Measurements from ENCODE around the gene LNP1. TPM values are rescaled to one million over a fixed set of nuclear protein-coding genes. Genes with fewer than 3 reads are reported as not detected.
A peak's percentile ranks its signal among the peaks of the same experiment; 100 is the strongest.

The LNP1 gene
- total RNA-seq, 4 donors from 2014 or later: 1.8 to 3.7 (median 2.4) TPM

DNA sequence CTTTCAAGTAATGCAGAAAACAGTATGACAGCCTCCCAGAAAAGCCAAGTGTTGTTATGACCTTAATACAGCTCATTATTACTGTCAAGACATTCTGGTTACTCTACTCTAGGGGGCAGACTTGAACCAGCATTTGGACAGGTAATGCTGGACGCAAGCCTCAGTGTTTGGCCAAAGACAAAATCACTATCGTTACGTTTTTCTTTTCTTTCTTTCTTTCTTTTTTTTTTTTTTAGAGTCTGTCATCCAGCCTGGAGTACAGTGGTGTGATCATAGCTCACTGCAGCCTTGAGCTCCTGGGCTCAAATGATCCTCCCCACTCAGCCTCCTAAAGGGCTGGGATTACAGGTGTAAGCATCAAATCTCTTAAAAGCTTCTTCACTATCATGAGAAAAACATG lies 61.7 kb downstream of the LNP1 start:
- Histone ChIP-seq H3K4me3 (no peak overlapping the region), H3K27me3 (no peaks in the 10 kb centered on the region), H3K36me3 (no peaks in the 10 kb centered on the region), H3K9me3 (no peaks in the 10 kb centered on the region), H3K4me1 (no peaks in the 10 kb centered on the region), H3K27ac (replicated peaks in 1 of 4) (no peak overlapping the region)
- 0% methylated on average over 3 of the region's 3 CpGs for WGBS
- DNase-seq (ENCODE audit: extremely low spot score): peak; percentile 17
- intact Hi-C loops (cut with DNase I): loop anchor here (1.0 kb wide), 1 partner anchor 127 kb away; no protein-coding TSS in a partner anchor
- TF ChIP-seq POLR2A (IDR thresholded peaks at IDR 0.05; ENCODE audit: low read depth) (no peak), POLR2AphosphoS5 (IDR thresholded peaks at IDR 0.05) (no peak), EP300 (IDR thresholded peaks at IDR 0.05) (no peak)
- TF ChIP-seq, protein P1, sequence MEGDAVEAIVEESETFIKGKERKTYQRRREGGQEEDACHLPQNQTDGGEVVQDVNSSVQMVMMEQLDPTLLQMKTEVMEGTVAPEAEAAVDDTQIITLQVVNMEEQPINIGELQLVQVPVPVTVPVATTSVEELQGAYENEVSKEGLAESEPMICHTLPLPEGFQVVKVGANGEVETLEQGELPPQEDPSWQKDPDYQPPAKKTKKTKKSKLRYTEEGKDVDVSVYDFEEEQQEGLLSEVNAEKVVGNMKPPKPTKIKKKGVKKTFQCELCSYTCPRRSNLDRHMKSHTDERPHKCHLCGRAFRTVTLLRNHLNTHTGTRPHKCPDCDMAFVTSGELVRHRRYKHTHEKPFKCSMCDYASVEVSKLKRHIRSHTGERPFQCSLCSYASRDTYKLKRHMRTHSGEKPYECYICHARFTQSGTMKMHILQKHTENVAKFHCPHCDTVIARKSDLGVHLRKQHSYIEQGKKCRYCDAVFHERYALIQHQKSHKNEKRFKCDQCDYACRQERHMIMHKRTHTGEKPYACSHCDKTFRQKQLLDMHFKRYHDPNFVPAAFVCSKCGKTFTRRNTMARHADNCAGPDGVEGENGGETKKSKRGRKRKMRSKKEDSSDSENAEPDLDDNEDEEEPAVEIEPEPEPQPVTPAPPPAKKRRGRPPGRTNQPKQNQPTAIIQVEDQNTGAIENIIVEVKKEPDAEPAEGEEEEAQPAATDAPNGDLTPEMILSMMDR (IDR thresholded peaks at IDR 0.05): peak; percentile 58 to 68 (median 66)

DNA sequence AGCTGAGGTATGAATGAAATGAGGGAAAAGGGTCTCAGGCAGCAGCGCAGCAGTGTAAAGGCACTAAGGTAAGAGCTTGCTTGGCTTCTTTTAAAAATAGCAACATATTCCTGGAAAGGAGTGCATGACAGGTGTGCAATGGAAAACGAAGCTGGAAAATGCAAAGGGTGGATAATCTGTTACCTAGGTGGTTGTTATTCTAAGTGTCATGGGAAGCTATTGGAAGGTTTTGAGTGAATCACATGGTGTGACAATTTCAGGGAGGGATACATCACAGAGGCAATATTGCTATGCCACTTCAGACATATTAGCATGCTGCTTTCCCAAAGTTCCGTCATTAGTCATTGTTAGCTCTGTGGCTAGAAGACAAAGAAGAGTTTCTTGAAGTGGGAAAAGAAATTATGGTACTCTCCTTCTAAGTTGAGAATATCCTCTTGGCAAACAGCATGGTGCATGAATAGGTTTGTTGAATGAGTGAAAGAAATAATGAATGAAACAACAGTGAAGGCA lies 62.4 kb downstream of the LNP1 start:
- Histone ChIP-seq H3K4me3 (no peak overlapping the region), H3K36me3 (no peaks in the 10 kb centered on the region), H3K9me3 (no peaks in the 10 kb centered on the region), H3K27me3 (no peaks in the 10 kb centered on the region), H3K4me1 (no peaks in the 10 kb centered on the region), H3K27ac (replicated peaks in 1 of 4) (no peak overlapping the region)
- peak; percentile 60 for DNase-seq (ENCODE audit: extremely low spot score)
- 73% methylated on average over 3 of the region's 3 CpGs for WGBS
- no peak for TF ChIP-seq POLR2AphosphoS5 (IDR thresholded peaks at IDR 0.05)
- TF ChIP-seq EP300 (IDR thresholded peaks at IDR 0.05): no peak
- TF ChIP-seq POLR2A (IDR thresholded peaks at IDR 0.05; ENCODE audit: low read depth): no peak
- TF ChIP-seq, protein P1 (IDR thresholded peaks at IDR 0.05): no peak
- intact Hi-C loops (cut with DNase I): loop anchor here (1.0 kb wide), 1 partner anchor 127 kb away; no protein-coding TSS in a partner anchor

DNA sequence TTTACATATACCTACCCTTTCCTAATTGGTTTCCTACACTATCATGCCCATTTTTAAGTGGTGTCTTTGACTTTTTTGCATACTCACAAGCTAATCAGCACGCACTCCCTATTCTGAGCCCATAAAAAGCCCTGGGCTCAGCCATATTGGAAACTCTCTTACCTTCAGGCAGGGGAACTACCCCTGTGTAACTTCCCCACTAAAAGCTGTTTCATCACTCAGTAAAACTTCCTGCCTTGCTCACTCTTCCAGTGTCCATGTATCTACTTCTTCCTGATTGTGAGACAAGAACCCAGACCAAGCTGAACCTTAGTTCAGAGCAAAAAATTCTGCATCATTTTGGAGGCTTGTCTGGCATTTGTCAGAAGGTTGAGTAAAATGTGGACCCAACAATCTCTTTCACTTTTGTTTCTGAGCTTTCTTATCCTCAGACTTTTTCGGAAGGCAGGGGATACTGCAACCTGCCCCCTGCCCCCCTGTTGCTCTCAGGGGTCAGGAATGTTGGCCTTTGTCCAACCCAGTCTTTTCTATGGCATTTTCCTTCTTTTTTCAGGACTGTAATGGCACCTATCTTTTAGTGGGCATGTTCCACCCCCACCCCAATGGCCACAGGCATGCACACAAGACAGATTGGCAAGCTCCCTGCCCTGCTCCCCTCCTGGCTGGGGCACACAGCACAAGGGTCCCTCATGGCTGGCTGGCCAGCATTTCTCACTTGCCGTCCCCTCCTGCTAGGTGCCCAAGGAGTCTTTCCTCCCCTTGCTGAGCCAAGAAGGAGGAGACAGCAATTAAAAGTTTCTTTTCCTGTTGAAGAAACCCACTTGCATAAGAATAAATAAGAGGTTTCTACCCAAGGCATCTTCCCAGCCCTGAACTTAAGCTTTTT lies 64.8 kb downstream of the LNP1 start:
- intact Hi-C loops (cut with DNase I): no loop called here
- TF ChIP-seq POLR2A (IDR thresholded peaks at IDR 0.05; ENCODE audit: low read depth) (no peak), EP300 (IDR thresholded peaks at IDR 0.05) (no peak), POLR2AphosphoS5 (IDR thresholded peaks at IDR 0.05) (no peak)
- TF ChIP-seq, protein P1 (IDR thresholded peaks at IDR 0.05): no peak
- Histone ChIP-seq H3K4me1 (no peaks in the 10 kb centered on the region), H3K4me3 (no peak overlapping the region), H3K9me3 (no peaks in the 10 kb centered on the region), H3K27me3 (no peaks in the 10 kb centered on the region), H3K27ac (replicated peaks in 1 of 4) (no peak overlapping the region), H3K36me3 (no peaks in the 10 kb centered on the region)
- WGBS: 78% methylated on average over 3 of the region's 3 CpGs
- DNase-seq (ENCODE audit: extremely low spot score): peak; percentile 87

DNA sequence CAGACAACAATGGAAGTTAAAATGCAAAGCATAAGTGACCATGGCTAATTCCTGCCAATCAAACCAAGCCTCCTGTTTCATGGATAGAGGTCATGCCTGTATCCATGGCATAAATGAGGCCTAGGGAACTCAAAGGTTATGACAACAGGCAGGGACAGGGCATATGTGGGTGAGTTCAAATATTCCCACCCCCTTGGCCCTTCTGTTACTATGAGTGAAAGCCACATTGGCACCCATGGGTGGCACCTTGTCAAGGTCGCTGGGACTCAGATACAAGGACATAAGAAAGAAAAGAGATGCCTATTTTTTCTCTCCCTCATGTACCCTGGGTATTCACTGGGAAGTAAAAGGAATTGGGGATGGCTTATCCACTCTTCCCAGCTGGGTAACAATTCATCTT lies 65.8 kb downstream of the LNP1 start:
- no peaks in the 10 kb centered on the region for H3K27me3 ChIP-seq
- intact Hi-C loops (cut with DNase I): no loop called here
- no peaks in the 10 kb centered on the region for H3K4me1 ChIP-seq
- H3K9me3 ChIP-seq: no peaks in the 10 kb centered on the region
- 92% methylated on average over 1 of the region's 1 CpG for WGBS
- H3K36me3 ChIP-seq: no peaks in the 10 kb centered on the region
- TF ChIP-seq EP300 (IDR thresholded peaks at IDR 0.05): no peak
- TF ChIP-seq POLR2A (IDR thresholded peaks at IDR 0.05; ENCODE audit: low read depth): no peak
- no peak for TF ChIP-seq POLR2AphosphoS5 (IDR thresholded peaks at IDR 0.05)
- TF ChIP-seq, protein P1 (IDR thresholded peaks at IDR 0.05): no peak
- H3K27ac ChIP-seq (replicated peaks in 1 of 4): no peak overlapping the region
- H3K4me3 ChIP-seq: no peak overlapping the region
- DNase-seq (ENCODE audit: extremely low spot score): no peak
